AG09319 (cell line): ENCODE data around the gene AGAP5.
"Not testable (repeated sequence)": the region's sequence is repeated elsewhere in the genome, so short reads cannot be mapped to it uniquely, and the experiment has no call there.

Experiments
- DNase-seq: peaks from one replicate; pipeline ENCODE4 v3.0.0-alpha.2; 2010; ENCODE audit warnings: low read depth; ENCODE audit errors: extremely low read depth
- CTCF ChIP-seq: IDR thresholded peaks from 2 replicates; pipeline ENCODE4 v1.5.1; 2011; ENCODE audit warnings: low read depth, mild to moderate bottlenecking, inconsistent platforms, low read length, moderate library complexity

AGAP5 gene

GRCh38 chr10:73717556-73717955 is 19.6 kb upstream of the AGAP5 start:
- DNase-seq = no peak
- TF ChIP-seq CTCF = no peak

GRCh38 chr10:73716251-73716650 is 18.3 kb upstream of the AGAP5 start:
- no peak for TF ChIP-seq CTCF
- no peak for DNase-seq

GRCh38 chr10:73715179-73716156 is 17.6 kb upstream of the AGAP5 start:
- not testable (repeated sequence) for DNase-seq

- not testable (repeated sequence) for DNase-seq
Measured at GRCh38 chr10:73714483-73714882, 16.6 kb upstream of the AGAP5 start.

- not testable (repeated sequence) for DNase-seq
Measured at GRCh38 chr10:73713912-73714311, 16.0 kb upstream of the AGAP5 start.

- not testable (repeated sequence) for DNase-seq
Measured at GRCh38 chr10:73711683-73712082, 13.8 kb upstream of the AGAP5 start.

- not testable (repeated sequence) for DNase-seq
Measured at GRCh38 chr10:73708122-73708521, 10.2 kb upstream of the AGAP5 start.

- DNase-seq = not testable (repeated sequence)
Measured at GRCh38 chr10:73707628-73708027, 9.7 kb upstream of the AGAP5 start.

- DNase-seq = not testable (repeated sequence)
Measured at GRCh38 chr10:73706488-73706887, 8.6 kb upstream of the AGAP5 start.

GRCh38 chr10:73705506-73706072 is 7.7 kb upstream of the AGAP5 start:
- DNase-seq = not testable (repeated sequence)

GRCh38 chr10:73703924-73704323 is 6.0 kb upstream of the AGAP5 start:
- DNase-seq = not testable (repeated sequence)

- DNase-seq = not testable (repeated sequence)
Measured at GRCh38 chr10:73698819-73699218, 910 bp upstream of the AGAP5 start.

GRCh38 chr10:73695302-73695701 is 2.6 kb downstream of the AGAP5 start:
- not testable (repeated sequence) for DNase-seq

GRCh38 chr10:73690755-73691154 is 7.2 kb downstream of the AGAP5 start:
- not testable (repeated sequence) for DNase-seq

GRCh38 chr10:73689596-73689995 is 8.3 kb downstream of the AGAP5 start:
- DNase-seq = not testable (repeated sequence)

- DNase-seq = not testable (repeated sequence)
Measured at GRCh38 chr10:73687641-73688040, 10.3 kb downstream of the AGAP5 start.

- DNase-seq = not testable (repeated sequence)
Measured at GRCh38 chr10:73674546-73674945, 23.4 kb downstream of the AGAP5 start.

GRCh38 chr10:73668378-73668777 is 29.5 kb downstream of the AGAP5 start:
- not testable (repeated sequence) for DNase-seq
